Measurements from ENCODE around the gene RARRES2. TPM values are rescaled to one million over a fixed set of nuclear protein-coding genes. Genes with fewer than 3 reads are reported as not detected.

RARRES2 gene
- total RNA-seq, 1 donor from 2014 or later, result 19.0 TPM

GRCh38 chr7:150338166-150338829 lies 3.1 kb downstream of the RARRES2 start:
- TF ChIP-seq CTCF (IDR thresholded peaks at IDR 0.05; ENCODE audit: unreplicated experiment), result no peak
- peaks cover 21% of the 10 kb centered on the region for H3K4me1 Mint-ChIP-seq (ENCODE audit: low read depth)
- no peak for DNase-seq (ENCODE audit: low spot score, unreplicated experiment)
- H3K9me3 Mint-ChIP-seq (ENCODE audit: low read depth), result no peaks in the 10 kb centered on the region
- H3K27me3 Mint-ChIP-seq, result peaks cover 34% of the 10 kb centered on the region
- H3K27ac Mint-ChIP-seq, result no peak overlapping the region
- no peak overlapping the region for H3K4me3 Mint-ChIP-seq (ENCODE audit: low read depth)
- no peaks in the 10 kb centered on the region for H3K36me3 Mint-ChIP-seq (ENCODE audit: insufficient read depth)

DNA sequence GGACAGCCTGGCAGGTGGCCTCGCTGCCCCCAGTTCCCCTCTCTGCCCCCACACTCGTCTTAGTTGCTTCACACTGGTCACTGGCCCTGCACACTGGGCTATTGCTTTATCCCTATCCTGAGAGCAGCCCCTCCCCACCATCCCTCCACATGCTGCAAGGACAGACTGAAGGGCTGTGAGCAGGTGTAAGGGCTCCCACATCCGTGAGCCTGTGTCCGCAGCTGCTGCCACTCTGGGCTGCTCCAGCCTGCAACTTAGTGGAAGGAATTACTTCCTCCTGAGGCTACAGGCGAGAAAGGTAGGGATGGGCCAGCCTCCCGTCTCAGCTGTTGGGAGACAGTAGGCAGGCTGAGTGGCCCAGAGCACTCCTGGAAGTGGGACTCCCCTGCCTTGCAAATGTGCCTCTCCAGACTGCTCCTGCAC lies 3.8 kb downstream of the RARRES2 start:
- Mint-ChIP-seq H3K4me1 (ENCODE audit: low read depth) (peaks cover 21% of the 10 kb centered on the region), H3K9me3 (ENCODE audit: low read depth) (no peaks in the 10 kb centered on the region), H3K4me3 (ENCODE audit: low read depth) (no peak overlapping the region), H3K27ac (no peak overlapping the region), H3K27me3 (peaks cover 28% of the 10 kb centered on the region), H3K36me3 (ENCODE audit: insufficient read depth) (no peaks in the 10 kb centered on the region)
- TF ChIP-seq CTCF (IDR thresholded peaks at IDR 0.05; ENCODE audit: unreplicated experiment), result no peak
- no peak for DNase-seq (ENCODE audit: low spot score, unreplicated experiment)

DNA sequence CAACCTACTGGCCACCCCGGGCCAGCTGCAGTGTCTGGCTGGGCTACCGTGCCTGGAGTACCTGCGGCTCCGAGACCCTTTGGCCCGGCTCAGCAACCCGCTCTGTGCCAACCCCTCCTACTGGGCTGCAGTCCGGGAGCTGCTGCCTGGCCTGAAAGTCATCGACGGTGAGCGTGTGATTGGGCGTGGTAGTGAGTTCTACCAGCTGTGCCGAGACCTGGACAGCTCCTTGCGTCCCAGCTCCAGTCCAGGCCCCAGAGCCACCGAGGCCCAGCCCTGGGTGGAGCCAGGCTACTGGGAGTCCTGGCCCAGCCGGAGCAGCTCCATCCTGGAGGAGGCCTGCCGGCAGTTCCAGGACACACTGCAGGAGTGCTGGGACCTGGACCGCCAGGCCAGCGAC lies 4.2 kb downstream of the RARRES2 start:
- Mint-ChIP-seq H3K4me1 (ENCODE audit: low read depth) (peaks cover 21% of the 10 kb centered on the region), H3K27me3 (peaks cover 23% of the 10 kb centered on the region), H3K4me3 (ENCODE audit: low read depth) (no peak overlapping the region)

GRCh38 chr7:150336746-150337145 lies 4.7 kb downstream of the RARRES2 start:
- Mint-ChIP-seq H3K36me3 (ENCODE audit: insufficient read depth) (no peaks in the 10 kb centered on the region), H3K27me3 (peaks cover 18% of the 10 kb centered on the region), H3K9me3 (ENCODE audit: low read depth) (no peaks in the 10 kb centered on the region), H3K4me1 (ENCODE audit: low read depth) (peaks cover 17% of the 10 kb centered on the region), H3K27ac (no peak overlapping the region), H3K4me3 (ENCODE audit: low read depth) (no peak overlapping the region)
- TF ChIP-seq CTCF (IDR thresholded peaks at IDR 0.05; ENCODE audit: unreplicated experiment), result no peak
- no peak for DNase-seq (ENCODE audit: low spot score, unreplicated experiment)

More for the DNA sequence above, 4.2 kb downstream of the RARRES2 start:
- TF ChIP-seq CTCF (IDR thresholded peaks at IDR 0.05; ENCODE audit: unreplicated experiment), result no peak
- Mint-ChIP-seq H3K36me3 (ENCODE audit: insufficient read depth) (no peaks in the 10 kb centered on the region), H3K9me3 (ENCODE audit: low read depth) (no peaks in the 10 kb centered on the region), H3K27ac (no peak overlapping the region)
- DNase-seq (ENCODE audit: low spot score, unreplicated experiment), result no peak

- no peak for DNase-seq (ENCODE audit: low spot score, unreplicated experiment)
- peak overlapping the region; percentile 51 for H3K27ac Mint-ChIP-seq
- no peak overlapping the region for H3K4me3 Mint-ChIP-seq (ENCODE audit: low read depth)
- TF ChIP-seq CTCF (IDR thresholded peaks at IDR 0.05; ENCODE audit: unreplicated experiment), result no peak
- peaks cover 15% of the 10 kb centered on the region for H3K27me3 Mint-ChIP-seq
- no peaks in the 10 kb centered on the region for H3K36me3 Mint-ChIP-seq (ENCODE audit: insufficient read depth)
- H3K4me1 Mint-ChIP-seq (ENCODE audit: low read depth), result peaks cover 15% of the 10 kb centered on the region
- H3K9me3 Mint-ChIP-seq (ENCODE audit: low read depth), result no peaks in the 10 kb centered on the region
Measured at GRCh38 chr7:150335774-150336112, 5.7 kb downstream of the RARRES2 start.
